SK-N-MC (cell line): Measurements from ENCODE around the gene ANKRD33B.

ENCODE experiments used
- DNase-seq: peaks from one replicate; pipeline ENCODE4 v3.0.0-alpha.2; 2011; ENCODE audit warnings: low read depth, low spot score
- H3K27ac ChIP-seq: fragments of 200-600 bp; sonication (generic); 2 replicates; pipeline ENCODE4 v1.5.1; 2016; ENCODE audit warnings: mixed run types
- H3K36me3 ChIP-seq: fragments of 200-600 bp; sonication (generic); 2 replicates; pipeline ENCODE4 v1.6.1; 2017; ENCODE audit warnings: antibody characterized with exemption, low read length, mixed read lengths; ENCODE audit not compliant: insufficient read depth
- H3K4me3 ChIP-seq: fragments of 200-600 bp; sonication (generic); 2 replicates; pipeline ENCODE4 v1.5.1; 2016
- H3K9ac ChIP-seq: fragments of 200-600 bp; sonication (generic); 2 replicates; pipeline ENCODE4 v1.8.0; 2017; ENCODE audit warnings: mixed run types, mixed read lengths; ENCODE audit not compliant: insufficient read length
- H3K9me3 ChIP-seq: fragments of 200-600 bp; sonication (generic); 2 replicates; pipeline ENCODE4 v1.6.1; 2017; ENCODE audit warnings: low read depth, mild to moderate bottlenecking, antibody characterized with exemption, low read length, moderate library complexity, mixed read lengths
- EZH2 ChIP-seq: fragments of 200-600 bp; sonication (generic); IDR thresholded peaks from one replicate; pipeline ENCODE4 v1.6.1; 2017; ENCODE audit warnings: antibody characterized with exemption
- FOXP2 ChIP-seq: optimal IDR thresholded peaks from 2 replicates; pipeline ENCODE3; 2011; ENCODE audit warnings: mild to moderate bottlenecking, moderate library complexity; ENCODE audit not compliant: insufficient read depth; ENCODE audit errors: extremely low read length, control extremely low read depth
- POLR2AphosphoS5 ChIP-seq: IDR thresholded peaks from 2 replicates; pipeline ENCODE4 v1.6.1; 2012; ENCODE audit warnings: mild to moderate bottlenecking, low read depth, low read length, borderline replicate concordance

Gene ANKRD33B

GRCh38 chr5:10584714-10585517 is 21.0 kb downstream of the ANKRD33B start:
- no peaks in the 10 kb centered on the region for H3K9me3 ChIP-seq
- no peak overlapping the region; the same call in 1 of the 2 replicates for H3K4me3 ChIP-seq
- no peak overlapping the region for H3K27ac ChIP-seq
- no peak overlapping the region for H3K9ac ChIP-seq
- TF ChIP-seq EZH2 (no peak), FOXP2 (no peak), POLR2AphosphoS5 (no peak)
- H3K36me3 ChIP-seq: no peaks in the 10 kb centered on the region
- no peak for DNase-seq

GRCh38 chr5:10585518-10585915 is 21.6 kb downstream of the ANKRD33B start:
- Histone ChIP-seq H3K9me3 (no peaks in the 10 kb centered on the region), H3K36me3 (no peaks in the 10 kb centered on the region), H3K4me3 (no peak overlapping the region), H3K9ac (no peak overlapping the region), H3K27ac (no peak overlapping the region)
- no peak for TF ChIP-seq POLR2AphosphoS5
- TF ChIP-seq EZH2: no peak
- no peak for TF ChIP-seq FOXP2
- no peak for DNase-seq

GRCh38 chr5:10586008-10586407 is 22.1 kb downstream of the ANKRD33B start:
- H3K4me3 ChIP-seq: no peak overlapping the region
- no peak overlapping the region for H3K27ac ChIP-seq
- no peak overlapping the region for H3K9ac ChIP-seq
- no peaks in the 10 kb centered on the region for H3K9me3 ChIP-seq
- no peak for DNase-seq
- TF ChIP-seq EZH2: no peak
- no peak for TF ChIP-seq FOXP2
- no peak for TF ChIP-seq POLR2AphosphoS5
- no peaks in the 10 kb centered on the region for H3K36me3 ChIP-seq

- DNase-seq: no peak
- no peak for TF ChIP-seq EZH2
- no peak for TF ChIP-seq FOXP2
- no peak for TF ChIP-seq POLR2AphosphoS5
- no peak overlapping the region for H3K9ac ChIP-seq
- H3K9me3 ChIP-seq: no peaks in the 10 kb centered on the region
- no peaks in the 10 kb centered on the region for H3K36me3 ChIP-seq
- H3K27ac ChIP-seq: peak overlapping the region; percentile 59; the same call in 1 of the 2 replicates
- no peak overlapping the region for H3K4me3 ChIP-seq
These were observed 22.7 kb downstream of the ANKRD33B start for GRCh38 chr5:10586555-10586954.

- no peak overlapping the region for H3K4me3 ChIP-seq
- H3K36me3 ChIP-seq: no peaks in the 10 kb centered on the region
- H3K27ac ChIP-seq: 0 out of 2 replicates have a peak overlapping the region, but pooled peaks have one; percentile 44
- TF ChIP-seq POLR2AphosphoS5 (no peak), EZH2 (no peak), FOXP2 (no peak)
- no peak overlapping the region for H3K9ac ChIP-seq
- no peaks in the 10 kb centered on the region for H3K9me3 ChIP-seq
- no peak for DNase-seq
These were observed 24.4 kb downstream of the ANKRD33B start for GRCh38 chr5:10588109-10588775.

GRCh38 chr5:10588779-10589447 is 25.0 kb downstream of the ANKRD33B start:
- Histone ChIP-seq H3K9ac (no peak overlapping the region), H3K9me3 (no peaks in the 10 kb centered on the region), H3K36me3 (no peaks in the 10 kb centered on the region), H3K4me3 (no peak overlapping the region), H3K27ac (peak overlapping the region; percentile 92)
- no peak for DNase-seq
- TF ChIP-seq POLR2AphosphoS5: no peak
- no peak for TF ChIP-seq FOXP2
- no peak for TF ChIP-seq EZH2

GRCh38 chr5:10590226-10590999 is 26.5 kb downstream of the ANKRD33B start:
- no peak for TF ChIP-seq EZH2
- no peak for TF ChIP-seq POLR2AphosphoS5
- no peak for TF ChIP-seq FOXP2
- no peak overlapping the region for H3K9ac ChIP-seq
- H3K4me3 ChIP-seq: peak overlapping the region; percentile 53
- H3K9me3 ChIP-seq: no peaks in the 10 kb centered on the region
- H3K36me3 ChIP-seq: no peaks in the 10 kb centered on the region
- peak; percentile 96 for DNase-seq
- H3K27ac ChIP-seq: peak overlapping the region; percentile 92

- TF ChIP-seq FOXP2 (no peak), EZH2 (no peak), POLR2AphosphoS5 (no peak)
- Histone ChIP-seq H3K36me3 (no peaks in the 10 kb centered on the region), H3K4me3 (peak overlapping the region; percentile 53), H3K9me3 (no peaks in the 10 kb centered on the region), H3K27ac (peak overlapping the region; percentile 92), H3K9ac (no peak overlapping the region)
- no peak for DNase-seq
These were observed 27.3 kb downstream of the ANKRD33B start for GRCh38 chr5:10591159-10591558.

- H3K9me3 ChIP-seq: no peaks in the 10 kb centered on the region
- H3K9ac ChIP-seq: no peak overlapping the region
- H3K27ac ChIP-seq: peak overlapping the region; percentile 92
- no peak for TF ChIP-seq POLR2AphosphoS5
- no peak for TF ChIP-seq EZH2
- no peaks in the 10 kb centered on the region for H3K36me3 ChIP-seq
- no peak overlapping the region for H3K4me3 ChIP-seq
- no peak for DNase-seq
These were observed 28.1 kb downstream of the ANKRD33B start for GRCh38 chr5:10591966-10592365.
